Measurements from ENCODE around the gene IGSF23.

IGSF23 gene

DNA sequence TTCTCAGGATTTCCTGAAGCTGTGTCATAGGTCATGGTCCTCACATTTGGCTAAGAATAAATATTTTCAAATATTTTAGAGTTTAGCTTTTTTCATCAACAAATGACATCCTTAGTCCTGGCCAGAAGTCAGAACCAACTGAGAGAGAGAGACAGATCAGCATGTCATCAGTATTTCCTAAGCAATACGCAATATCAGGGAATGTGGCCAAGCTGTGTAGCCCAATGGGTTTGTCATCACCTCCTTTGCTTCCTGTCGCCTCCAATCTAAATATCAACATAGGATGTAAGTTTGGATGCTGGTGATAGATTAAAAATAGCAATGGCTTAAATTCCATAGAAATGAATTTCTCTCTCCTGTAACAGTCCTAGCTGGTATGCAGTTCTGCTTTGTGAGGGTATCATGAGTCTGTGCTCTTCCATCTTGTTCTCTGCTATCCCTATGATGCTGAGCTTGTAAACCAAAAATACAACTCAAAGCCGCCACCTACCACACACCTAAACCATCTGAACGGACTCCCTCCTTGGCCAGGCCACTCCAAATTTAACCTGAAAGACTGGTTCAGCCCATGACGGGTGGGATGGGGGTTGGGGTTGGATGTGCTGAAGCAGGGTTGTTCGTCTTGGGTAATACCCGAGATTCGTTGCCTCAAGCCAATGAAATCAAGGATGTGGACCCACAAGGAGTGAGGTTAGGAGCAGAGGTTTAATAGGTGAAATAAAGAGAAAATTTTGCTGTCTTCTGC is 10.0 kb upstream of the IGSF23 start:
- DNase-seq (ENCODE audit: extremely low spot score) = no peak
- ChIA-PET POLR2A (no interaction called here), CTCF (interaction anchor here (0.7 to 1.2 kb wide), 2 partner anchors 10 to 12 kb away, joined by 3 to 4 read pairs; partner anchors contain the start of gene IGSF23)

DNA sequence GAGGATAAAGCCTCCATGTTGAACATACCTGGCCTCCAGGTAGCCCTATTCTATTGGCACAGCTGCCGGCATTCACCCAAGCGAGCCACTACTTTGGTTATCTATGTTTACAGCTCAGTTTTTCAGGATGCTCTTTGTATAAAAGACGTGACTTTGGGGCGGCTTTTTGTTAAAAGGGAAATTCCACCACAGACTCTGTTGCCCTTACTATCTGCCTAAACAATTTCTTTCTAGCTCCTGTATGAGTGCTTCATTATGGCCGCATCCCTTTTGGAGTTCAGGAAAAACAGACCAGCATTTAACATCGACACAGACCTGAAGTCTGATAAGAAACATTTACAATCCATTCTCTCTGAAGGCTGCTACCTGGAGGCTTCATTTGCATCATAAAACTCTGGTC is 9.1 kb upstream of the IGSF23 start:
- POLR2A ChIA-PET = no interaction called here

More for the DNA sequence above, 10.0 kb upstream of the IGSF23 start:
- TF ChIP-seq, protein P1, sequence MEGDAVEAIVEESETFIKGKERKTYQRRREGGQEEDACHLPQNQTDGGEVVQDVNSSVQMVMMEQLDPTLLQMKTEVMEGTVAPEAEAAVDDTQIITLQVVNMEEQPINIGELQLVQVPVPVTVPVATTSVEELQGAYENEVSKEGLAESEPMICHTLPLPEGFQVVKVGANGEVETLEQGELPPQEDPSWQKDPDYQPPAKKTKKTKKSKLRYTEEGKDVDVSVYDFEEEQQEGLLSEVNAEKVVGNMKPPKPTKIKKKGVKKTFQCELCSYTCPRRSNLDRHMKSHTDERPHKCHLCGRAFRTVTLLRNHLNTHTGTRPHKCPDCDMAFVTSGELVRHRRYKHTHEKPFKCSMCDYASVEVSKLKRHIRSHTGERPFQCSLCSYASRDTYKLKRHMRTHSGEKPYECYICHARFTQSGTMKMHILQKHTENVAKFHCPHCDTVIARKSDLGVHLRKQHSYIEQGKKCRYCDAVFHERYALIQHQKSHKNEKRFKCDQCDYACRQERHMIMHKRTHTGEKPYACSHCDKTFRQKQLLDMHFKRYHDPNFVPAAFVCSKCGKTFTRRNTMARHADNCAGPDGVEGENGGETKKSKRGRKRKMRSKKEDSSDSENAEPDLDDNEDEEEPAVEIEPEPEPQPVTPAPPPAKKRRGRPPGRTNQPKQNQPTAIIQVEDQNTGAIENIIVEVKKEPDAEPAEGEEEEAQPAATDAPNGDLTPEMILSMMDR (IDR thresholded peaks at IDR 0.05; ENCODE audit: control extremely low read depth, extremely low read depth, low read depth, missing control alignments) = no peak

DNA sequence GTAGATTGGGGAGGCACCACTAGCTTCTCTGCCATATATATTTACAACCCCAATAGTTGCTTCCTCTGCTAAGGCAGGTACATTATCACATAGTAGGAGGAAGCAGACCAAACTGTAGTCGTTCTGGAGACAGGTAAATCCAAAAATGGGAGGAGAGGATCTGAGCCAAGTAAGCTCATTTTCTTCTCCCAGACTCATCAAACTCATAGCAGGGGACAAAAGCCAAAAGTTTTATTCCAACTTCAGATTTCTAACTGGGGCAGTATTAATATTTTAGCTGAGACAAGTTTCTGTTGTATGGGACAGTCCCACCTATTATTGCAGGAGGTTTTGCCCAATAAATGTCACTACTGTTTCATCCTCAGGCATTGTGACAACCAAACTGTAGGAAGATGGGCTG is 7.8 kb upstream of the IGSF23 start:
- POLR2A ChIA-PET = no interaction called here

More for the DNA sequence above, 9.1 kb upstream of the IGSF23 start:
- TF ChIP-seq, protein P1 (IDR thresholded peaks at IDR 0.05; ENCODE audit: control extremely low read depth, extremely low read depth, low read depth, missing control alignments) = no peak
- CTCF ChIA-PET = interaction anchor here (0.7 to 1.2 kb wide), 3 partner anchors 9 to 166 kb away, joined by 3 to 4 read pairs (median 3); partner anchors contain the start of gene IGSF23
- no peak for DNase-seq (ENCODE audit: extremely low spot score)

DNA sequence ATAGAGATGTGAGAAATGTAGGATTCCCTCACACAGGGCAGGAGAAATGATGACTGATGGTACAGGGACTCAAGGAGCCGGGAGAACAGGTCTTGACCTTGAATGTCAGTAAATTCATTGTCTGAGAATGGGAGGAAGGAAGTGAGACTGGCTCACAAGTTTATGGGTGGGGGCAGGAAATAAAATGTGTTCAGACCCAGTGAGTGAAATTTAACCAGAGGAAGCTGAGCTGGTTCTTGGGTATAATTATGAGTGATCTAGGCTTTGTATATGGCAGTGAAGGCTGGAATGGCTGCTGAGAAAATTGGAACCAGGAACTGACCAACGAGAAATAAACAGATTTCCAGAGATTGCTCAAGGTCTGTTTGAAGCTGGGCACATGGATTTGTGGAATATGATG is 6.3 kb upstream of the IGSF23 start:
- no peak for DNase-seq (ENCODE audit: extremely low spot score)
- ChIA-PET POLR2A (no interaction called here), CTCF (interaction anchor here (1.7 kb wide), 1 partner anchor 36 kb away, joined by 5 read pairs; no protein-coding TSS in a partner anchor)
- TF ChIP-seq, protein P1 (IDR thresholded peaks at IDR 0.05; ENCODE audit: control extremely low read depth, extremely low read depth, low read depth, missing control alignments) = no peak

More for the DNA sequence above, 7.8 kb upstream of the IGSF23 start:
- DNase-seq (ENCODE audit: extremely low spot score) = no peak
- CTCF ChIA-PET = interaction anchor here (1.7 kb wide), 1 partner anchor 34 kb away, joined by 5 read pairs; no protein-coding TSS in a partner anchor
- TF ChIP-seq, protein P1 (IDR thresholded peaks at IDR 0.05; ENCODE audit: control extremely low read depth, extremely low read depth, low read depth, missing control alignments) = no peak

DNA sequence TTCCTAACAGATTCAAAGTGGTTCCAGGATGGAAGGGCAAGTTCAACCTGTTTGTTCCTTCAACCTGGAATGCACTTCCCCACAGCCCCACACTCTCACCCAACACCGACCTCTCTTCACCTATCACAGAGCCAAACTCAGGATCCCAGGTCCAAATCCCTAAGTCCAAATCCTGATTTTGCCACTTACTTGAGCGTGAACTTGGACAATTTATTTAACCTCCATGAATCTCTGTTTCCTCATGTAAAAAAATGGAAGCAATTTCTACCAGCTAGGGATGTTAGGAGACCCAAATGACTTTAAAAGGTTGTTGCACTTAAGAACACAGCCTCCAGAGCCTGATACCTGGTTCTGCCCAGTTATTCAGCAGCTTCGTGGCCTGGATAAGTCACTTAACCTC is 5.4 kb upstream of the IGSF23 start:
- CTCF ChIA-PET = no interaction called here
- POLR2A ChIA-PET = no interaction called here
- no peak for DNase-seq (ENCODE audit: extremely low spot score)
- TF ChIP-seq, protein P1 (IDR thresholded peaks at IDR 0.05; ENCODE audit: control extremely low read depth, extremely low read depth, low read depth, missing control alignments) = no peak

DNA sequence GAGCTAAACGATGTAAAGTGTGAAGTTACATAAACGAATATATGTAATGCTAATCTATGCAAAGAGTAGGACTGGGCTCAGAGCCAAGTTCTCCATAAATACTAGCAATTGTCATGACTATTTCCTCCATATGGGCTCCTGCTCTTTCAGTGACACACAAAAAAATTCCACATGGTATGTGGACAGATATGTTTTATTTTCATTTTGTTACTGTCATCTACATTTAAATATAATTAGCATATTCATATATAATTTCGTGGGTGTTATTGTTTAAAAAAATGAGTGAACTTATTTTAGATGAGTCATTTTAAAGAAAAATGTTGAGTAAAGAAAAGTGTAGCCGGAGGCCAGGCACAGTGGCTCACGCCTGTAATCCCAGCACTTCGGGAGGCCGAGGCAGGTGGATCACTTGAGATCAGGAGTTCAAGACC is 5.0 kb upstream of the IGSF23 start:
- CTCF ChIA-PET = no interaction called here
- DNase-seq (ENCODE audit: extremely low spot score) = no peak
- TF ChIP-seq, protein P1 (IDR thresholded peaks at IDR 0.05; ENCODE audit: control extremely low read depth, extremely low read depth, low read depth, missing control alignments) = no peak
- POLR2A ChIA-PET = no interaction called here

Measured in GM10248 (cell line).